WI38 (cell line): Measurements from ENCODE around the gene SLC29A3.

Source experiments
- H3K4me3 ChIP-seq: 2 replicates; pipeline ENCODE4 v1.5.1; 2011; ENCODE audit warnings: low read depth, mild to moderate bottlenecking, control low read depth, low read length
- CTCF ChIP-seq: IDR thresholded peaks from 2 replicates; pipeline ENCODE4 v1.5.1; 2012; ENCODE audit warnings: low read depth, mild to moderate bottlenecking, control low read depth, low read length

The SLC29A3 gene

GRCh38 chr10:71342573-71343391 is 23.7 kb downstream of the SLC29A3 start:
- H3K4me3 ChIP-seq: no peak overlapping the region
- no peak for TF ChIP-seq CTCF

- TF ChIP-seq CTCF: no peak
- no peak overlapping the region for H3K4me3 ChIP-seq
Measured at GRCh38 chr10:71343392-71343773, 24.3 kb downstream of the SLC29A3 start.

- TF ChIP-seq CTCF: no peak
- H3K4me3 ChIP-seq: no peak overlapping the region
Measured at GRCh38 chr10:71344154-71344925, 25.3 kb downstream of the SLC29A3 start.

GRCh38 chr10:71344993-71345480 is 26.0 kb downstream of the SLC29A3 start:
- H3K4me3 ChIP-seq: no peak overlapping the region
- no peak for TF ChIP-seq CTCF

GRCh38 chr10:71345694-71346093 is 26.6 kb downstream of the SLC29A3 start:
- TF ChIP-seq CTCF: no peak

GRCh38 chr10:71346731-71347130 is 27.7 kb downstream of the SLC29A3 start:
- TF ChIP-seq CTCF: no peak
- H3K4me3 ChIP-seq: no peak overlapping the region

More at GRCh38 chr10:71345694-71346093, 26.6 kb downstream of the SLC29A3 start:
- H3K4me3 ChIP-seq: no peak overlapping the region
